Measurements from ENCODE around the gene EFR3B. TPM values are rescaled to one million over a fixed set of nuclear protein-coding genes. Genes with fewer than 3 reads are reported as not detected.

The EFR3B gene
- total RNA-seq, 1 experiment from 2014 or later: 8.9 TPM

DNA sequence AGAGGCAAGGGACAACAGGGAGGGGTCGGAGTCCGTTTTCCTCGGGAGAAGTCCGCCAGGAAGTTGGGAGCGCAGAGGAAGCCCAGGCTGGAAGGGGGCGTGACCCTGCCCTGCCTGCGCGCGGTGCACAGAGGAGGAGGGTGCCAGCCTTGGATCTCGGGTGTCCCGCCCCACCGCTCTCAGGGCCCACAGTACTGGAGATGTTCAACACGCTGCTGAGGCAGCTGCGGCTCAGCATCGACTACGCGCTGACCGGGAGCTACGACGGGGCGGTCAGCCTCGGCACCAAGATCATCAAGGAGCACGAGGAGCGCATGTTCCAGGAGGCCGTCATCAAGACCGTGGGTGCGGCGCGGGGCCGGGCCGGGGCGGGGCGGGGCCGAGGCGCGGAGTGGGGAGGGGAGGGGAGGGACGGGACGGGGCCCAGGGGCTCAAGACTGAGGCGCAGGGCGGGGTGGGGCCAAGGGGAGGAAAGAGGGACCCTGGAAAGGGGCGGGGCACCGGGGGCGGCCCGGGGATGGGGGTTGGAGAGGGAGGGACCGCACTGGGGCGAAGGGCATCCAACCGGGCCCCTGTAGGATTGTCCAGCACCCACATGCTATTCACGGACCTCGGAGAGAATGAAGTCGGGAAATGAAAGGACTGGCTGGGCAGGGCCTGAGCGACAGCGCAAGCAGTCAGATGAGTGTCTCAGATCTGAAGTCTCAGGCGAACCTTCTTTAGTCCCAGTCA lies 89.9 kb downstream of the EFR3B start:
- DNase-seq (ENCODE audit: low spot score) (peak; percentile 47), ATAC-seq (peak; percentile 56)
- ChIA-PET CTCF (interaction anchor here (0.5 to 5.7 kb wide), 12 partner anchors 13 to 301 kb away, joined by 3 to 140 read pairs (median 4); partner anchors contain the start of gene EFR3B), POLR2A (interaction anchor here (0.6 kb wide), 1 partner anchor 62 kb away, joined by 6 read pairs; no protein-coding TSS in a partner anchor)
- H3K36me3 Mint-ChIP-seq: no peaks in the 10 kb centered on the region; the same call in 1 of the 2 replicates
- 0 out of 2 replicates have a peak, but pooled peaks have one; percentile 28 for TF ChIP-seq TP53 (CRISPR knock-in tag; IDR thresholded peaks at IDR 0.05)
- TF ChIP-seq AFF4 (CRISPR knock-in tag; IDR thresholded peaks at IDR 0.05; ENCODE audit: borderline replicate concordance): no peak
- peak; percentile 32; the same call in 1 of the 2 replicates for TF ChIP-seq NFE2L1 (CRISPR knock-in tag; IDR thresholded peaks at IDR 0.05)
- TF ChIP-seq ZNF138 (CRISPR knock-in tag; conservative IDR thresholded peaks at IDR 0.05): 0 out of 2 replicates have a peak, but pooled peaks have one; percentile 36
- TF ChIP-seq, protein P1, sequence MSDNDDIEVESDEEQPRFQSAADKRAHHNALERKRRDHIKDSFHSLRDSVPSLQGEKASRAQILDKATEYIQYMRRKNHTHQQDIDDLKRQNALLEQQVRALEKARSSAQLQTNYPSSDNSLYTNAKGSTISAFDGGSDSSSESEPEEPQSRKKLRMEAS (CRISPR knock-in tag; IDR thresholded peaks at IDR 0.05): peak; percentile 63; the same call in 1 of the 2 replicates
- TF ChIP-seq SP1 (CRISPR knock-in tag; conservative IDR thresholded peaks at IDR 0.05): no peak
- TF ChIP-seq, protein P2, sequence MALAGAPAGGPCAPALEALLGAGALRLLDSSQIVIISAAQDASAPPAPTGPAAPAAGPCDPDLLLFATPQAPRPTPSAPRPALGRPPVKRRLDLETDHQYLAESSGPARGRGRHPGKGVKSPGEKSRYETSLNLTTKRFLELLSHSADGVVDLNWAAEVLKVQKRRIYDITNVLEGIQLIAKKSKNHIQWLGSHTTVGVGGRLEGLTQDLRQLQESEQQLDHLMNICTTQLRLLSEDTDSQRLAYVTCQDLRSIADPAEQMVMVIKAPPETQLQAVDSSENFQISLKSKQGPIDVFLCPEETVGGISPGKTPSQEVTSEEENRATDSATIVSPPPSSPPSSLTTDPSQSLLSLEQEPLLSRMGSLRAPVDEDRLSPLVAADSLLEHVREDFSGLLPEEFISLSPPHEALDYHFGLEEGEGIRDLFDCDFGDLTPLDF (CRISPR knock-in tag; IDR thresholded peaks at IDR 0.05): peak; percentile 73; the same call in 1 of the 2 replicates
- no peak for TF ChIP-seq JUN (CRISPR knock-in tag; IDR thresholded peaks at IDR 0.05)
- H3K4me1 Mint-ChIP-seq: peaks cover 13% of the 10 kb centered on the region
- no peak overlapping the region for H3K27ac Mint-ChIP-seq
- peak overlapping the region; percentile 69 for H3K4me3 Mint-ChIP-seq
- H3K27me3 Mint-ChIP-seq (ENCODE audit: low read depth): peaks cover 26% of the 10 kb centered on the region
- H3K9me3 Mint-ChIP-seq: no peaks in the 10 kb centered on the region

GRCh38 chr2:25132299-25132635 lies 90.4 kb downstream of the EFR3B start:
- Mint-ChIP-seq H3K4me1 (peaks cover 13% of the 10 kb centered on the region), H3K36me3 (no peaks in the 10 kb centered on the region; the same call in 1 of the 2 replicates), H3K27ac (no peak overlapping the region), H3K4me3 (peak overlapping the region; percentile 61), H3K9me3 (no peaks in the 10 kb centered on the region), H3K27me3 (ENCODE audit: low read depth) (peaks cover 26% of the 10 kb centered on the region)
- DNase-seq (ENCODE audit: low spot score) (no peak), ATAC-seq (peak; percentile 24)
- POLR2A ChIA-PET: no interaction called here
- CTCF ChIA-PET: interaction anchor here (0.8 to 5.7 kb wide), 4 partner anchors 34 to 156 kb away, joined by 3 to 140 read pairs (median 17); partner anchors contain the start of gene EFR3B
- TF ChIP-seq RORB (CRISPR knock-in tag; IDR thresholded peaks at IDR 0.05) (no peak), FOXP4 (CRISPR knock-in tag; IDR thresholded peaks at IDR 0.05) (no peak), ZNF121 (CRISPR knock-in tag; IDR thresholded peaks at IDR 0.05) (no peak), USF2 (CRISPR knock-in tag; IDR thresholded peaks at IDR 0.05) (no peak), TP53 (CRISPR knock-in tag; IDR thresholded peaks at IDR 0.05) (no peak), IRF1 (CRISPR knock-in tag; IDR thresholded peaks at IDR 0.05) (no peak), KAT7 (CRISPR knock-in tag; IDR thresholded peaks at IDR 0.05; ENCODE audit: borderline replicate concordance) (no peak), ZNF416 (CRISPR knock-in tag; IDR thresholded peaks at IDR 0.05) (no peak), FOXK1 (CRISPR knock-in tag; IDR thresholded peaks at IDR 0.05) (no peak)
- TF ChIP-seq, protein P3, sequence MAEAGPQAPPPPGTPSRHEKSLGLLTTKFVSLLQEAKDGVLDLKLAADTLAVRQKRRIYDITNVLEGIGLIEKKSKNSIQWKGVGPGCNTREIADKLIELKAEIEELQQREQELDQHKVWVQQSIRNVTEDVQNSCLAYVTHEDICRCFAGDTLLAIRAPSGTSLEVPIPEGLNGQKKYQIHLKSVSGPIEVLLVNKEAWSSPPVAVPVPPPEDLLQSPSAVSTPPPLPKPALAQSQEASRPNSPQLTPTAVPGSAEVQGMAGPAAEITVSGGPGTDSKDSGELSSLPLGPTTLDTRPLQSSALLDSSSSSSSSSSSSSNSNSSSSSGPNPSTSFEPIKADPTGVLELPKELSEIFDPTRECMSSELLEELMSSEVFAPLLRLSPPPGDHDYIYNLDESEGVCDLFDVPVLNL (CRISPR knock-in tag; IDR thresholded peaks at IDR 0.05; ENCODE audit: borderline replicate concordance, low read depth): no peak

Data from WTC11 (cell line).